GM21367 (cell line): ENCODE results near the gene DENND10.
A peak's percentile ranks its signal among the peaks of the same experiment; 100 is the strongest.
"Not testable (repeated sequence)": the region's sequence is repeated elsewhere in the genome, so short reads cannot be mapped to it uniquely, and the experiment has no call there.

ENCODE experiments used
- ATAC-seq: cut with Tn5 transposase; IDR thresholded peaks from one replicate; pipeline ENCODE4 v1.9.1; 2021; ENCODE audit not compliant: unreplicated experiment

Gene DENND10

DNA sequence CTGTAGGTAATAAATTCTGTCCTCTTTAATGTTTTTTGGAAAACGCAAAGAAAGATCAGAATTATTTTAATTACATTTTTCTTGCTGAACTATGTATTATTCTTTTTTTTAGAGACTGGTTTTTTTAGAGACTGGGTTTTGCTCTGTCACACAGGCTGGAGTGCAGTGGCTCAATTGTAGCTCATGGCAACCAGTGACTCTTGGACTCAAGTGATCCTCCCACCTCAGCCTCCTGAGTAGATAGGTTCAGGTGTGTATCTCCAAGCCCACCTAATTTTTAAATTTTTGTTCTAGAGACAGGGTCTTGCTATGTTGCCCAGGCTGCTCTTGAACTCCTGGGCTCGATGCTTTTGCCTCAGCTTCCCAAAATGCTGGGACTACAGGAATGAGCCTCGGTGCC is 5.3 kb upstream of the DENND10 start:
- no peak for ATAC-seq

DNA sequence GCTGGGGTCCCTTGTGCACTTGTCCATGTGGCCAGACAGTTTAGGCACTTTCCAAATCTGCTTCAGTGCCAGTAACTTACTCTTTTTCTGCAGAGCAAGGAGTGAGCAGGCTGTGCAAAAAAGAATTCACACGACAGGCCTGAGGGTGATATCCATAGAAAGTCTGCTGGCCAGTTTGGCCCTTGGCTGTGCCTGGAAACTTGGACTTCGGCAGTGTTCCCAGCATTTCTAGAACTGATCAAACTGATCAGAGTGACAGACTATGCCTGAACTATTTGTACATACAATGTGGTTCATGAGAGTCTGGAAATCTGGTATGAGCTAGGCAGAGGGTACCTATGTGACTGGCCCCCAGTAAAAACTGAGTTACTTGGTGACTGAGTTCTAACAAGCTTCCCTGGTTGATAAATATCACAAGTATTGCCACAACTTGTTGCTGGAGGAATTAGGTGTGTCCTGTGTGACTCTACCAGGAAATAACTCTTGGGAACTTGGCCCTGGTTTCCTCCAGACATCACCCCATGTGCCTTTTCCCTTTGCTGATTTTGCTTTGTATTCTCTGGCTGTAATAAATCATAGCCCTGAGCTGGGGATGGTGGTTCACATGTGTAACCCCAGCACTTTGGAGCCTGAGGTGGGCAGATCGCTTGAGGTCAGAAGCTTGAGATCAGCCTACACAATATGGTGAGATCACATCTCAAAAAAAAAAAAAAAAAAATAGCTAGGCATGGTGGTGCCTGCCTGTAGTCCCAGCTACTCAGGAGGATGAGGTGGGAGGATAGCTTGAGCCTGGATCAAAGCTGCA is 3.3 kb upstream of the DENND10 start:
- ATAC-seq: no peak

DNA sequence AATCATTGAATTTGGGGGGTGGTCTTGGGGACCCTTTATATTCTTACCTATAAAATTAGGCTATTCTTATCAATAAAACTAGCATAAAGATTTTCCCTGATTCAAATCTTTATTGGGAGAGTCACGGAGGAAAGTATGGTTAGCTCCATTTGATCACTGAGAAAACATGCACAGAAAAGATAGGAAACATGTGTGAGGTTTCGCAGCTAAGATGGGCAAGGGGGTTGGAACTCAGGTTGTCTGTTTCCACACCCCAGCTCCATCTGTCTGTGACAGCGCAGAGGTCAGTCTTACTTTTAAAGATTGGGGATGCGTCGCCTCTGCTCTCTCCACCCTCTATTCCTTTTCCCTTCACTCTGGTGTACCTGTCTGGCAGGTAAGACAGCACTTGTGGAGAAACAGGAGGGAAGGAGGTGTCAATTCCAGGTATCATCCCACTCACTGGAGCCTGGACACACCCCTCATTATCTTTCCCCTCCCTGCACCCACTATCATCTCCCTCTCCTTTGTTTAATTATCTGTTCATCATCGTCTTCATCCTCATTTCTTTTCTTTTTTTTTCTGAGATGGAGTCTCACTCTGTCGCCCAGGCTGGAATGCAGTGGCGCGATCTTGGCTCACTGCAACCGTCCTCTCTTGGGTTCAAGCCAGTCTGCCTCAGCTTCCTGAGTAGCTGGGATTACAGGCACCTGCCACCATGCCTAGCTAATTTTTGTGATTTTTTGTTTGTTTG is 2.4 kb upstream of the DENND10 start:
- no peak for ATAC-seq

- no peak for ATAC-seq
Measured at GRCh38 chr10:119103241-119103902, 541 bp upstream of the DENND10 start.

DNA sequence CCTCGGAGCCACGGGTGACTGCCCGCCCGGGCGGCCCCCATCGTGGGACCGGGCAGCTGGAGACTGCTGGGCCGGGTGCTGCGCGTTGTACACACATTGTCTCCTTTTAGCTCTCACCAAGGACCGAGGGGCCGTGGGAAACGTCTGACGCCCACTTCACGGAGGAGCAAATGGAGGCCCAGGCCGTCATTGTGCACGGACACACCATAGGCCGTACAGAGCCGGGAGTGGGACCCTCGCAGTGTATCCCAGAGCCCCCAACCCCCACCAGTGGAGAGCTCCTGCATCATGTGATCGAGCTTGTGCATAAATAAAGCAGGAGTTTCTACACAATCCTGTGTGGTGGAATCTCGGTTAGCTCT is 722 bp downstream of the DENND10 start:
- ATAC-seq: no peak

DNA sequence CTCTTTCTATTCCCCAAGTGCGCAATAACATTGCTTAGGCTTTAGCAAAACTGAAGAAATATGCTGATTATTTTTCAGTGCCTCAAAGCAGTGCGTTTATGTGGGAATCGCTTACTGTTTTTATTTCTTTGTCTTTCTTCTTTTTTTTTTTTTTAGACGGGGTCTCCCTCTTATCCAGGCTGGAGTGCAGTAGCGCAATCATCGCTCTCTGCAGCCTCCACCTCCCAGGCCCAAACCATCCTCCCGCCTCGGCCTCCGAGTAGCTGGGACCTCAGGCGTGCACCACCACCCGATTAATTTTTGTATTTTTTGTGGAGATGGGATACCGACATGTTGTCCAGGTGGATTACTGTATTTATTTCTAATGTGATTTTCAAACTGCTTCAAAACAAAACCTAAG is 1.2 kb downstream of the DENND10 start:
- ATAC-seq: no peak

GRCh38 chr10:119105899-119106298 is 2.0 kb downstream of the DENND10 start:
- not testable (repeated sequence) for ATAC-seq

DNA sequence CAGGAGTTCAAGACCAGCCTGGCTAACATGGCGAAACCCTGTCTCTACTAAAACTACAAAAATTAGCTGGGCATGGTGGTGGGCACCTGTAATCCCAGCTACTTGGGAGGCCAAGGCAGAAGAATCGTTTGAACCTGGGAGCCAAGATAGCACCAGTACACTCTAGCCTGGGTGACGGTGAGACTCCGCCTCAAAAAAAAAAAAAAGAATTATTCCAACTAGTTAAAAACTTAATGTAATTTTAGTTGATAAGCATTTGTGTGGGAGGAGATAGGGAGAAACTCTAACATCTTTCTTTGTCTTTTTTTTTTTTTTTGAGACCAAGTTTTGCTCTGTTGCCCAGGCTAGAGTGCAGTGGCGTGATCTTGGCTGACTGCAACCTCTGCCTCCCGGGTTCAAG is 3.2 kb downstream of the DENND10 start:
- not testable (repeated sequence) for ATAC-seq

- ATAC-seq: not testable (repeated sequence)
Measured at GRCh38 chr10:119107771-119108170, 3.9 kb downstream of the DENND10 start.

- no peak for ATAC-seq
Measured at GRCh38 chr10:119112056-119112455, 8.1 kb downstream of the DENND10 start.

DNA sequence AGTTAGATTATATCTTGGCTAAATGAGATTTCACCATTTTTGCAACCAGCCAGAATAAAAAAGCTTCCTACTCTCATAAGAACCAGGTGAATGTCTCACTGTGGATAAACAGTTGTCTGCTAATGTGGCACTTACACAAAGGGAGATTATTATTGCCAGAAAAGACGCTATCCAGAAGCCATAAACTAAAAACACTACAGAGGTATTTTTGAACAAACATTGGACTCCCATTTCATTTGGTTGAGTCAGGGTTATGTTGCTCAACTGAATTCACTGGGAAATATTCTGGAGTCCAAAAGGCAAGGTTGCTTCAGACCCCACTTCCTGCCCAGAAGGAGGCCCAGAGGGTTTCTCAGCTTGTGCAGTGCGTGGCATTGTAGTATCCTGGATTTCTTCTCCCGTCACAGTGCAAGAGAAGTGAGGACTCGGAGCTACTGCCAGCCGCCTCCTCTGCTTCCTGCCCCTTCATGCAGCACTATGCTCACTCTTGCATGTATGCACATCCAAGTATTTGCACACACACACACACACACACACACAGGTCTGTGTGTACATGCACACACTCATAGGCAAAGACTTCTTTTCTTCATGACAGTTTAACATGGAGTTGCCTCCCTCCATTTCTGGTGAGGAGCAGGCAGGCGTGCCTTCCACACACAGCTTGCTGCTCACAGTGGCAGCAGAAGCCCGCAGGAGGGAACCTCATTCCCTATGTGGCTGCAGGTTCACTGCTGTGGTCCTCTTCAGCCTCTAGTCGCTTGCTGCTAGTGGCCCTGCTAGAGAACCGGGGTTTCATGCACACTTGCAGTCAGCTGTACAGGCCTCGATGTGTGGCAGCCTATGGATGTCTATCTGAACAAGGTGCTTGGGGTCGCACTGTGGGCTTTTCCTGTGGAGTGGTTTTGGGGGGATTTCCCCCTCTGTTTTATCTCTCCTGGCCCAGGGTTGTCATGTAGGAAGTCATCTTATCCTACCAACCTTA is 10.1 kb downstream of the DENND10 start:
- ATAC-seq: no peak

- no peak for ATAC-seq
Measured at GRCh38 chr10:119115926-119116325, 12.0 kb downstream of the DENND10 start.

DNA sequence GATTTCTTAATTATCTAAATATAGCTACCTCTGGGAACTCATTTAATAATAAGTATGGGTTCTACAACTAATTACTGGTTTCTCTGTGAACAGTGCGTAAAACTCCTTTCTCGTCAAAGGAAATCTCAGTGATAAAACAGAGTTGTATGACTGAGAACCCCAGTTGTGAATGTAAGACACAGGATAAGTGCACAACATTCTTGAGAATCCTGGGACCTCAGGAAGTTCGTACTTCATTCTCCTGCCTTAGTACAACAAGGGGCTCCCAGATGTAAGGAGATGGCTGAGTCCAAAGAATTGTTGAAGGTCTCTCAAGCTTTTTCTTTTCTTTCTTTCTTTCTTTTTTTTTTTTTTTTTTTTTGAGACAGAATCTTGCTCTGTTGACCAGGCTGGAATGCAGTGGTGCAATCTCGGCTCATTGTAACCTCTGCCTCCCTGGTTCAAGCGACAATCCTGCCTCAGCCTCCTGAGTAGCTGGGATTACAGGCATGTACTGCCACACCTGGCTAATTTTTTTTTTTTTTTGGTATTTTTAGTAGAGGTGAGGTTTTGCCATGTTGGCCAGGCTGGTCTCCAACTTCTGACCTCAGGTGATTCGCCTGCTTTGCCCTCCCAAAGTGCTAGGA is 12.5 kb downstream of the DENND10 start:
- no peak for ATAC-seq

DNA sequence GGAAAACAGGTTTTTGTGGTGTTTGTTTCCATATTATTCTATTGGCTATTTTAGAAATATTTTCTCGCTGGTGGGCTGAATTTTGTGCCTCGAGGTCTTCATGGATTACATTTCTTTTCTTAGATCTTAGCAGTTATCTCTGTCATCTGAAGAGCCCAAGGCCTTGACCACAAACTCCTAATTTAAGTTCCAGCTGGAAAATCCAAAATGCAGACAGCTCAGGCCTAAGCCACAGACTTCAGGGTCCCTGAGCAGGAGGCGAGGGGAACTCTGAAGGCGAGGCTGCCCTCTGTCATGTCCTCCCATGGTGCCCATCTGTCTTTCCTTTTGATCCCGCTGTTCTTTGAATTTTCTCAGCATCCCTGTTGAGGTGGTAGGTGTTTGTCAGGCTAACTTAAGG is 14.3 kb downstream of the DENND10 start:
- no peak for ATAC-seq

GRCh38 chr10:119119400-119119799 is 15.5 kb downstream of the DENND10 start:
- no peak for ATAC-seq

- peak; percentile 91 for ATAC-seq
Measured at GRCh38 chr10:119120413-119120867, 16.5 kb downstream of the DENND10 start.

DNA sequence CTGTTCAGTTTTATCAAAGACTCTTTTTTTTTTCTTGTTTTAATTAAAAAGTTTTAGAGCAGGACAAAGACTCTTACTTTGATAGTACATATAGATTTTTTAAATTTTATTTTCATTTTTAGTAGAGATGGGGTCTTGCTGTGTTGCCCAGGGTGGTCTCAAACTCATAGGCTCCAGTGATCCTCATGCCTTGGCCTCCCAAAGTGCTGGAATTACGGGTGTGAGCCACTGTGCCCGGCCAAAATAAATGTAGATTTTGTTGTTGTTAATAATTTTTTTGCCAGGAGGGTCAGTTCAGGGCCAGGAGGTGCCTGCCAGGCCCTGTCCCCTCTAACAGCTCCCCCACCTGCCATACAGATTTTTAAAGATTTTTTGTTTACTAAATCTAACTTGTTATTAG is 17.0 kb downstream of the DENND10 start:
- ATAC-seq: no peak

DNA sequence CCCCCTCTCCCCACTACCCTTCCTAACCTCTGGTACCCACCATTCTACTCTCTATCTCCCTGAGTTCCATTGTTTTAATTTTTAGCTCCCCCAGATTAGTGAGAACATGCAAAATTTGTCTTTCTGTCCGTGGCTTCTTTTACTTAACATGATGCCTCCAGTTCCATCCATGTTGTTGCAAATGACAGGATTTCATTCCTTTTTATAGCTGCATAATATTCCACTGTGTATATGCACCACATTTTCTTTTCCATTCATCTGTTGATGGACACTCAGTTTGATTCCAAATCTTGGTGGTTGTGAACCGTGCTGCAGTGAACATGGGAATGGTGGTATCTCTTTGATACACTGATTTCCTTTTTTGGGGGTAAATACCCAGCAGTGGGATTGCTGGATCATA is 22.0 kb downstream of the DENND10 start:
- ATAC-seq: no peak

GRCh38 chr10:119129721-119130120 is 25.8 kb downstream of the DENND10 start:
- ATAC-seq: no peak
